ENCODE results near the gene MYO5A.

Gene MYO5A

GRCh38 chr15:52434885-52435284 lies 93.8 kb downstream of the MYO5A start:
- H3K4me3 ChIP-seq (ENCODE audit: low read depth, low read length): no peak overlapping the region
- no peak for DNase-seq (ENCODE audit: low read depth)
- TF ChIP-seq CTCF (IDR thresholded peaks at IDR 0.05; ENCODE audit: insufficient read depth, low read depth, low read length, missing control alignments): no peak

GRCh38 chr15:52428297-52428696 lies 100.4 kb downstream of the MYO5A start:
- H3K4me3 ChIP-seq (ENCODE audit: low read depth, low read length): no peak overlapping the region
- no peak for TF ChIP-seq CTCF (IDR thresholded peaks at IDR 0.05; ENCODE audit: insufficient read depth, low read depth, low read length, missing control alignments)
- DNase-seq (ENCODE audit: low read depth): no peak

GRCh38 chr15:52427804-52428203 lies 100.9 kb downstream of the MYO5A start:
- TF ChIP-seq CTCF (IDR thresholded peaks at IDR 0.05; ENCODE audit: insufficient read depth, low read depth, low read length, missing control alignments): no peak
- no peak overlapping the region for H3K4me3 ChIP-seq (ENCODE audit: low read depth, low read length)
- peak; percentile 11 for DNase-seq (ENCODE audit: low read depth)

GRCh38 chr15:52424856-52425431 lies 103.7 kb downstream of the MYO5A start:
- no peak for TF ChIP-seq CTCF (IDR thresholded peaks at IDR 0.05; ENCODE audit: insufficient read depth, low read depth, low read length, missing control alignments)
- no peak overlapping the region for H3K4me3 ChIP-seq (ENCODE audit: low read depth, low read length)
- DNase-seq (ENCODE audit: low read depth): no peak

GRCh38 chr15:52423852-52424251 lies 104.8 kb downstream of the MYO5A start:
- no peak for TF ChIP-seq CTCF (IDR thresholded peaks at IDR 0.05; ENCODE audit: insufficient read depth, low read depth, low read length, missing control alignments)
- H3K4me3 ChIP-seq (ENCODE audit: low read depth, low read length): no peak overlapping the region
- no peak for DNase-seq (ENCODE audit: low read depth)

- DNase-seq (ENCODE audit: low read depth): no peak
- no peak overlapping the region for H3K4me3 ChIP-seq (ENCODE audit: low read depth, low read length)
- no peak for TF ChIP-seq CTCF (IDR thresholded peaks at IDR 0.05; ENCODE audit: insufficient read depth, low read depth, low read length, missing control alignments)
Measured at GRCh38 chr15:52422001-52422400, 106.7 kb downstream of the MYO5A start.

- peak; percentile 17 for DNase-seq (ENCODE audit: low read depth)
- no peak overlapping the region for H3K4me3 ChIP-seq (ENCODE audit: low read depth, low read length)
- TF ChIP-seq CTCF (IDR thresholded peaks at IDR 0.05; ENCODE audit: insufficient read depth, low read depth, low read length, missing control alignments): no peak
Measured at GRCh38 chr15:52421029-52421428, 107.7 kb downstream of the MYO5A start.

All from GM12865 (cell line).